Measurements from ENCODE around the gene AP3D1. TPM values are rescaled to one million over a fixed set of nuclear protein-coding genes. Genes with fewer than 3 reads are reported as not detected.

AP3D1 gene
- total and polyA plus RNA-seq, 7 donors = 51.5 to 120 (median 81.3) TPM

- DNase-seq (no peak), ATAC-seq (no peak)
- 87 to 88% (median 87%) methylated on average over 10 of the region's 10 CpGs for WGBS, 3 donors
These were observed 3.3 kb upstream of the AP3D1 start for GRCh38 chr19:2154587-2155075.

GRCh38 chr19:2150794-2151338 lies 500 bp downstream of the AP3D1 start:
- Histone ChIP-seq H3K36me3 (ENCODE audit: insufficient read depth in 1 of 2, low read depth in 1 of 2) (no peaks in the 10 kb centered on the region), H3K27me3 (ENCODE audit: insufficient read depth in 3 of 3, low read length in 2 of 3) (no peaks in the 10 kb centered on the region), H3K4me3 (peak overlapping the region; percentile 100), H3K4me1 (peaks cover 43% of the 10 kb centered on the region), H3K9me3 (no peaks in the 10 kb centered on the region), H3K27ac (peak overlapping the region; percentile 96)
- ATAC-seq = no peak
- no peak for TF ChIP-seq CTCF (IDR thresholded peaks at IDR 0.05)
- intact Hi-C loops (cut with DNase I) = loop anchor here (5.0 to 10.0 kb wide), 5 partner anchors 36 to 244 kb away; partner anchors contain the start of genes PLEKHJ1 (in 1 of the 2) and SF3A2 (in 1 of the 2)
- 0 to 1% (median 1%) methylated on average over 29 to 36 of the region's 36 CpGs for WGBS, 3 donors
- DNase-seq = peak in 1 of 2 donors; percentile 71

More at GRCh38 chr19:2154587-2155075, 3.3 kb upstream of the AP3D1 start:
- no peak overlapping the region for H3K27ac ChIP-seq
- H3K4me3 ChIP-seq = no peak overlapping the region
- no peaks in the 10 kb centered on the region for H3K9me3 ChIP-seq
- no peak for TF ChIP-seq CTCF (IDR thresholded peaks at IDR 0.05)
- H3K36me3 ChIP-seq (ENCODE audit: insufficient read depth in 1 of 2, low read depth in 1 of 2) = no peaks in the 10 kb centered on the region
- no peaks in the 10 kb centered on the region for H3K27me3 ChIP-seq (ENCODE audit: insufficient read depth in 3 of 3, low read length in 2 of 3)
- peaks cover 16% of the 10 kb centered on the region for H3K4me1 ChIP-seq
- intact Hi-C loops (cut with DNase I) = loop anchor here (5.0 to 10.0 kb wide), 7 partner anchors 33 to 240 kb away; partner anchors contain the start of genes PLEKHJ1 (in 2 of the 2) and SF3A2 (in 2 of the 2)

GRCh38 chr19:2149980-2150793 lies 1.2 kb downstream of the AP3D1 start:
- TF ChIP-seq CTCF (IDR thresholded peaks at IDR 0.05) = no peak
- Histone ChIP-seq H3K36me3 (ENCODE audit: insufficient read depth in 1 of 2, low read depth in 1 of 2) (no peaks in the 10 kb centered on the region), H3K4me1 (peaks cover 45% of the 10 kb centered on the region), H3K27me3 (ENCODE audit: insufficient read depth in 3 of 3, low read length in 2 of 3) (no peaks in the 10 kb centered on the region), H3K4me3 (peak overlapping the region; percentile 100), H3K27ac (peak overlapping the region; percentile 96), H3K9me3 (no peaks in the 10 kb centered on the region)
- intact Hi-C loops (cut with DNase I) = loop anchor here (5.0 to 10.0 kb wide), 6 partner anchors 37 to 245 kb away; partner anchors contain the start of genes PLEKHJ1 (in 1 of the 2) and SF3A2 (in 1 of the 2)
- ATAC-seq (peak in 2 of 4 donors; percentile 23 to 28), DNase-seq (no peak)
- 13 to 16% (median 14%) methylated on average over 28 to 30 of the region's 30 CpGs for WGBS, 3 donors

GRCh38 chr19:2148482-2149135 lies 2.8 kb downstream of the AP3D1 start:
- intact Hi-C loops (cut with DNase I) = loop anchor here in 1 of 2 donors (5.0 kb wide), 1 partner anchor 46 kb away; no protein-coding TSS in a partner anchor
- WGBS, 3 donors = 79 to 81% (median 79%) methylated on average over 16 of the region's 16 CpGs
- Histone ChIP-seq H3K36me3 (ENCODE audit: insufficient read depth in 1 of 2, low read depth in 1 of 2) (no peaks in the 10 kb centered on the region), H3K4me3 (peak overlapping the region; percentile 24), H3K27me3 (ENCODE audit: insufficient read depth in 3 of 3, low read length in 2 of 3) (no peaks in the 10 kb centered on the region), H3K4me1 (peaks cover 53% of the 10 kb centered on the region), H3K27ac (peak overlapping the region; percentile 96), H3K9me3 (no peaks in the 10 kb centered on the region)
- ATAC-seq (no peak), DNase-seq (no peak)
- no peak for TF ChIP-seq CTCF (IDR thresholded peaks at IDR 0.05)
